ENCODE data around the gene MRPL17. TPM values are rescaled to one million over a fixed set of nuclear protein-coding genes. Genes with fewer than 3 reads are reported as not detected.
"Not testable (repeated sequence)": the region's sequence is repeated elsewhere in the genome, so short reads cannot be mapped to it uniquely, and the experiment has no call there.

MRPL17 gene
- polyA plus RNA-seq, 1 experiment, result 68.9 TPM

DNA sequence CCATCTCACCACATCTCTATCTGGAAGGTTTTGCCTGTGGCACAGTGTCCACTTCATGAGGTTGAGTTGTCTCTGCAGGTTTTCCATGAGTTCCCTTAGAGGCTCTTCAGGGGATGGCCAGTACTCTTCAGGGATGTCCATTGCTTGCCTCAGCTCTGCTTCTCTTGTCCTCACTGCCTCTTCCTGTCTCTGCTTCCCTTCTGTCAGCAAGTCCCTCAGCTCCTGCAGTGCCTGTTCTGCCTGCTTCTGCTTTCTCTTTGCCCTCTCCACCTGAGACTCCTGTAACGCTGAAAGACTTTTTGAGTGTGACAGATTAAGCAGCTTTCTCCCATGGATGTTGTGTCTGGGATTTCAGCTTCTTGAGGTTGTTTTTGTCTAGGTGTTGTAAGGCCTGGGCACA is 38.2 kb upstream of the MRPL17 start:
- Histone ChIP-seq H3K36me3 (ENCODE audit: control insufficient read depth, insufficient read depth, low read length) (no peaks in the 10 kb centered on the region), H3K4me3 (ENCODE audit: low read depth, low read length) (no peak overlapping the region), H3K27me3 (ENCODE audit: control insufficient read depth, insufficient read depth, low read length) (peaks cover 3% of the 10 kb centered on the region; the same call in 1 of the 2 replicates)
- POLR2A ChIA-PET, result no interaction called here
- TF ChIP-seq, protein P1, sequence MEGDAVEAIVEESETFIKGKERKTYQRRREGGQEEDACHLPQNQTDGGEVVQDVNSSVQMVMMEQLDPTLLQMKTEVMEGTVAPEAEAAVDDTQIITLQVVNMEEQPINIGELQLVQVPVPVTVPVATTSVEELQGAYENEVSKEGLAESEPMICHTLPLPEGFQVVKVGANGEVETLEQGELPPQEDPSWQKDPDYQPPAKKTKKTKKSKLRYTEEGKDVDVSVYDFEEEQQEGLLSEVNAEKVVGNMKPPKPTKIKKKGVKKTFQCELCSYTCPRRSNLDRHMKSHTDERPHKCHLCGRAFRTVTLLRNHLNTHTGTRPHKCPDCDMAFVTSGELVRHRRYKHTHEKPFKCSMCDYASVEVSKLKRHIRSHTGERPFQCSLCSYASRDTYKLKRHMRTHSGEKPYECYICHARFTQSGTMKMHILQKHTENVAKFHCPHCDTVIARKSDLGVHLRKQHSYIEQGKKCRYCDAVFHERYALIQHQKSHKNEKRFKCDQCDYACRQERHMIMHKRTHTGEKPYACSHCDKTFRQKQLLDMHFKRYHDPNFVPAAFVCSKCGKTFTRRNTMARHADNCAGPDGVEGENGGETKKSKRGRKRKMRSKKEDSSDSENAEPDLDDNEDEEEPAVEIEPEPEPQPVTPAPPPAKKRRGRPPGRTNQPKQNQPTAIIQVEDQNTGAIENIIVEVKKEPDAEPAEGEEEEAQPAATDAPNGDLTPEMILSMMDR (IDR thresholded peaks at IDR 0.05; ENCODE audit: insufficient read depth, low read depth, low read length), result no peak
- CTCF ChIA-PET, result interaction anchor here (0.6 to 2.3 kb wide), 5 partner anchors 15 to 1821 kb away, joined by 3 to 8 read pairs (median 3); no protein-coding TSS in a partner anchor
- no peak for DNase-seq (ENCODE audit: low read depth)

DNA sequence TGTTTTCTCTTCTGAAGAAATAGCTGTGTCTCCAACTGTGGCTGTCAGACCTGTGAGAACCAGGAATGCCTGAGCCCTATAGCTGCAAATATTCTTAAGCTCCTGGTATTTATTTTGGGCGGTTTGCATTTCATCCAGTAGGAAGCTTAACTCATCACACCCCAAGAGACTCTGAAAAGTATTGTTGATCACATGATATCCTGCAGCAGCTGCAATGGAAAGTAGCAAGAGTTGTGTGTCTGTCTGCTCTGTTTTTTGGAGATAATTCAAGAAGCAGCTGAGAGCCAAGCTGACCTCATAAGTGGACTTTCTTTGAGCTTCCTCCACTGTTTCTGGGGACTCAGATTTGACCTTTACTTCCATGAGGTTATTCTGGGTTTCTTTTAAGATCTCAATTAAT is 36.4 kb upstream of the MRPL17 start:
- ChIA-PET CTCF (interaction anchor here (1.1 to 2.3 kb wide), 3 partner anchors 13 to 36 kb away, joined by 5 to 8 read pairs (median 5); no protein-coding TSS in a partner anchor), POLR2A (no interaction called here)

DNA sequence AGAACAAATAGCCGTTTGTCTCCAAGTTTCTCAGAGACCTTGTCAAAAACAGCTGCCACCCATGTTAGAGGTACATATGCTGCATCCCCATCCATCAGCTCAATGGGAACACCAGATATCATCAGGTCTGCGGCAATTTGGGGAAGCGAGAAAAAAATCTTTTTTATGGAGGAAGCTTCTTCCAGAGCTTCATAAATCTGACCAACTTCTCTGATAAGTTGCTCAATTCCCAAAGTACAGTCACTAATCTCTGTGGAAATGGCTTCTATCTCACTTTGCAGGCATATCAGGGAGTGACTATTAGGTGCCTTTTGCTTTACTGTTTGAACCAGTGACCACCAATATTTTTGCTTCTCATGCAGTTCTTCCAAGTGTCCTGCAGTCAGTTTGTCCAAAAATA is 34.3 kb upstream of the MRPL17 start:
- TF ChIP-seq, protein P1 (IDR thresholded peaks at IDR 0.05; ENCODE audit: insufficient read depth, low read depth, low read length), result no peak
- CTCF ChIA-PET, result interaction anchor here (1.3 to 3.7 kb wide), 2 partner anchors 12 to 20 kb away, joined by 4 to 19 read pairs; no protein-coding TSS in a partner anchor
- POLR2A ChIA-PET, result no interaction called here
- Histone ChIP-seq H3K36me3 (ENCODE audit: control insufficient read depth, insufficient read depth, low read length) (no peaks in the 10 kb centered on the region), H3K4me3 (ENCODE audit: low read depth, low read length) (no peak overlapping the region), H3K27me3 (ENCODE audit: control insufficient read depth, insufficient read depth, low read length) (peaks cover 3% of the 10 kb centered on the region; the same call in 1 of the 2 replicates)
- no peak for DNase-seq (ENCODE audit: low read depth)

More for the DNA sequence above, 36.4 kb upstream of the MRPL17 start:
- TF ChIP-seq, protein P1 (IDR thresholded peaks at IDR 0.05; ENCODE audit: insufficient read depth, low read depth, low read length), result no peak
- DNase-seq (ENCODE audit: low read depth), result no peak
- peaks cover 3% of the 10 kb centered on the region; the same call in 1 of the 2 replicates for H3K27me3 ChIP-seq (ENCODE audit: control insufficient read depth, insufficient read depth, low read length)
- H3K4me3 ChIP-seq (ENCODE audit: low read depth, low read length), result no peak overlapping the region
- no peaks in the 10 kb centered on the region for H3K36me3 ChIP-seq (ENCODE audit: control insufficient read depth, insufficient read depth, low read length)

DNA sequence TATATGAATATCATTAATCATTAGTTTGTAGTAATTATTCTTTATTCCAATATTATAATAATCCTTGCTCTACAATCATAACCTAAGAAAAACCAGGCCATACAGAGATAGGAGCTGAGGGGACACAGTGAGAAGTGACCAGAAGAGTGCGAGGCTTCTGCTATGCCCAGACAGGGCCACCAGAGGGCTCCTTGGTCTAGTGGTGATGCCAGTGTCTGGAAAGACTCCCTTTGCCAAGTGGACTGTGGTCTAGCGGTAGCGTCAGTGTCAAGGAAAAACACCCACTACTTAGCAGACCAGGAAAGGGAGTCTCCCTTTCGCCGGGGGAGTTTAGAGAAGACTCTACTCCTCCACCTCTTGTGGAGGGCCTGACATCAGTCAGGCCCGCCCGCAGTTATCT is 28.4 kb upstream of the MRPL17 start:
- TF ChIP-seq, protein P1 (IDR thresholded peaks at IDR 0.05; ENCODE audit: insufficient read depth, low read depth, low read length), result peak; percentile 36
- H3K27me3 ChIP-seq (ENCODE audit: control insufficient read depth, insufficient read depth, low read length); CTCF ChIA-PET; H3K36me3 ChIP-seq (ENCODE audit: control insufficient read depth, insufficient read depth, low read length); POLR2A ChIA-PET; DNase-seq (ENCODE audit: low read depth); H3K4me3 ChIP-seq (ENCODE audit: low read depth, low read length): not testable (repeated sequence)

DNA sequence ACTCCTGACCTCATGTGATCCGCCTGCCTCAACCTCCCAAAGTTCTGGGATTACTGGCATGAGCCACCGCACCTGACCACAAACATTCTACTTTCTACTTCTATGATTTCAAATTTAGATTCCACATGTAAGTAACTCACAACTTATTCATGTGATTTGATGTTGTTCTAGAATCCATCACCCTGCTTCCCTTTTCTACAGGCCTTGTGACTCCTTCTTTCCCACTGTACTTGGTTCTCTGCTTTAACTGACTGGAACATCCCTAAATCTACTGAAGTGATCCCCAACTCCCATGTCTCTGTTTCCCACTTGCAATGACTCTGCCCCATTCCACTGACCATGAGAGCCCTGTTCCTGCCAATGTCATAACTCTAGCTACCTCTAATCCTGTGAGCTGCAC is 25.7 kb upstream of the MRPL17 start:
- no peak overlapping the region for H3K4me3 ChIP-seq (ENCODE audit: low read depth, low read length)
- TF ChIP-seq, protein P1 (IDR thresholded peaks at IDR 0.05; ENCODE audit: insufficient read depth, low read depth, low read length), result no peak
- DNase-seq (ENCODE audit: low read depth), result no peak
- no peaks in the 10 kb centered on the region for H3K27me3 ChIP-seq (ENCODE audit: control insufficient read depth, insufficient read depth, low read length)
- POLR2A ChIA-PET, result no interaction called here
- no peaks in the 10 kb centered on the region for H3K36me3 ChIP-seq (ENCODE audit: control insufficient read depth, insufficient read depth, low read length)
- CTCF ChIA-PET, result interaction anchor here (1.6 kb wide), 1 partner anchor 46 kb away, joined by 3 read pairs; no protein-coding TSS in a partner anchor
